ENCODE data around the gene HSD17B1.
"Not testable (repeated sequence)": the region's sequence is repeated elsewhere in the genome, so short reads cannot be mapped to it uniquely, and the experiment has no call there.

HSD17B1 gene

GRCh38 chr17:42555122-42555622 is 2.4 kb downstream of the HSD17B1 start:
- Mint-ChIP-seq H3K27me3 (no peaks in the 10 kb centered on the region), H3K4me3 (peak overlapping the region; percentile 88), H3K4me1 (peaks cover 29% of the 10 kb centered on the region), H3K27ac (ENCODE audit: low read depth) (peak overlapping the region; percentile 88), H3K36me3 (ENCODE audit: insufficient read depth) (peaks cover 6% of the 10 kb centered on the region), H3K9me3 (no peaks in the 10 kb centered on the region)
- DNase-seq (ENCODE audit: low spot score in 2 of 2): no peak
- peak; percentile 8 for ATAC-seq (replicated peaks; ENCODE audit: extremely low read depth, poor library complexity, severe bottlenecking)

- H3K4me1 Mint-ChIP-seq: peaks cover 24% of the 10 kb centered on the region
- not testable (repeated sequence) for H3K36me3 Mint-ChIP-seq (ENCODE audit: insufficient read depth); H3K9me3 Mint-ChIP-seq; H3K27me3 Mint-ChIP-seq; ATAC-seq (replicated peaks; ENCODE audit: extremely low read depth, poor library complexity, severe bottlenecking); DNase-seq (ENCODE audit: low spot score in 2 of 2)
- peak overlapping the region; percentile 88 for H3K27ac Mint-ChIP-seq (ENCODE audit: low read depth)
- H3K4me3 Mint-ChIP-seq: peak overlapping the region; percentile 88
Measured at GRCh38 chr17:42555961-42556617, 3.4 kb downstream of the HSD17B1 start.

- H3K27ac Mint-ChIP-seq (ENCODE audit: low read depth): no peak overlapping the region
- no peak overlapping the region for H3K4me3 Mint-ChIP-seq
- no peaks in the 10 kb centered on the region for H3K9me3 Mint-ChIP-seq
- peaks cover 11% of the 10 kb centered on the region for H3K36me3 Mint-ChIP-seq (ENCODE audit: insufficient read depth)
- ATAC-seq (replicated peaks; ENCODE audit: extremely low read depth, poor library complexity, severe bottlenecking): no peak
- no peak for DNase-seq (ENCODE audit: low spot score in 2 of 2)
- peaks cover 42% of the 10 kb centered on the region for H3K4me1 Mint-ChIP-seq
- H3K27me3 Mint-ChIP-seq: no peaks in the 10 kb centered on the region
Measured at GRCh38 chr17:42559075-42559474, 6.4 kb downstream of the HSD17B1 start.

GRCh38 chr17:42560246-42560645 is 7.5 kb downstream of the HSD17B1 start:
- no peak for ATAC-seq (replicated peaks; ENCODE audit: extremely low read depth, poor library complexity, severe bottlenecking)
- Mint-ChIP-seq H3K27me3 (no peaks in the 10 kb centered on the region), H3K4me3 (no peak overlapping the region), H3K9me3 (no peaks in the 10 kb centered on the region), H3K27ac (ENCODE audit: low read depth) (peak overlapping the region; percentile 44), H3K4me1 (peaks cover 31% of the 10 kb centered on the region), H3K36me3 (ENCODE audit: insufficient read depth) (peaks cover 11% of the 10 kb centered on the region)
- DNase-seq (ENCODE audit: low spot score in 2 of 2): no peak

- H3K27ac Mint-ChIP-seq (ENCODE audit: low read depth): peak within 1 kb of the TSS; percentile 96
- no peaks in the 10 kb centered on the region for H3K27me3 Mint-ChIP-seq
- ATAC-seq (replicated peaks; ENCODE audit: extremely low read depth, poor library complexity, severe bottlenecking): peak; percentile 64
- peaks cover 17% of the 10 kb centered on the region for H3K36me3 Mint-ChIP-seq (ENCODE audit: insufficient read depth)
- peak; percentile 83 to 86 for DNase-seq (ENCODE audit: low spot score in 2 of 2)
- peaks cover 34% of the 10 kb centered on the region for H3K4me1 Mint-ChIP-seq
- H3K4me3 Mint-ChIP-seq: peak within 1 kb of the TSS; percentile 89
- H3K9me3 Mint-ChIP-seq: no peaks in the 10 kb centered on the region
Measured at GRCh38 chr17:42561897-42562387, 9.2 kb downstream of the HSD17B1 start, which contains the start of gene COASY. Gene COASY (plus strand): TSS chr17:42562148. CDS start chr17:42562623, 475 bp downstream.

- peaks cover 21% of the 10 kb centered on the region for H3K36me3 Mint-ChIP-seq (ENCODE audit: insufficient read depth)
- peak overlapping the region; percentile 96 for H3K27ac Mint-ChIP-seq (ENCODE audit: low read depth)
- ATAC-seq (replicated peaks; ENCODE audit: extremely low read depth, poor library complexity, severe bottlenecking) (no peak), DNase-seq (ENCODE audit: low spot score in 2 of 2) (no peak)
- H3K27me3 Mint-ChIP-seq: no peaks in the 10 kb centered on the region
- H3K4me3 Mint-ChIP-seq: peak overlapping the region; percentile 89
- H3K4me1 Mint-ChIP-seq: peaks cover 36% of the 10 kb centered on the region
- no peaks in the 10 kb centered on the region for H3K9me3 Mint-ChIP-seq
Measured at GRCh38 chr17:42562388-42563142, 9.8 kb downstream of the HSD17B1 start.

GRCh38 chr17:42563143-42563509 is 10.4 kb downstream of the HSD17B1 start:
- ATAC-seq (replicated peaks; ENCODE audit: extremely low read depth, poor library complexity, severe bottlenecking): no peak
- Mint-ChIP-seq H3K27ac (ENCODE audit: low read depth) (peak overlapping the region; percentile 96), H3K4me1 (peaks cover 41% of the 10 kb centered on the region), H3K36me3 (ENCODE audit: insufficient read depth) (peaks cover 21% of the 10 kb centered on the region), H3K4me3 (peak overlapping the region; percentile 89), H3K27me3 (no peaks in the 10 kb centered on the region), H3K9me3 (no peaks in the 10 kb centered on the region)
- DNase-seq (ENCODE audit: low spot score in 2 of 2): no peak

- peaks cover 21% of the 10 kb centered on the region for H3K36me3 Mint-ChIP-seq (ENCODE audit: insufficient read depth)
Measured at GRCh38 chr17:42563543-42563942, 10.8 kb downstream of the HSD17B1 start.

GRCh38 chr17:42563950-42564349 is 11.2 kb downstream of the HSD17B1 start:
- Mint-ChIP-seq H3K36me3 (ENCODE audit: insufficient read depth) (peaks cover 21% of the 10 kb centered on the region), H3K9me3 (no peaks in the 10 kb centered on the region)

More at GRCh38 chr17:42563543-42563942, 10.8 kb downstream of the HSD17B1 start:
- H3K27me3 Mint-ChIP-seq: no peaks in the 10 kb centered on the region
- ATAC-seq (replicated peaks; ENCODE audit: extremely low read depth, poor library complexity, severe bottlenecking) (no peak), DNase-seq (ENCODE audit: low spot score in 2 of 2) (no peak)
- no peaks in the 10 kb centered on the region for H3K9me3 Mint-ChIP-seq
- H3K4me1 Mint-ChIP-seq: peaks cover 43% of the 10 kb centered on the region
- peak overlapping the region; percentile 96 for H3K27ac Mint-ChIP-seq (ENCODE audit: low read depth)
- H3K4me3 Mint-ChIP-seq: peak overlapping the region; percentile 89

GRCh38 chr17:42564815-42565522 is 12.2 kb downstream of the HSD17B1 start:
- ATAC-seq (replicated peaks; ENCODE audit: extremely low read depth, poor library complexity, severe bottlenecking) (no peak), DNase-seq (ENCODE audit: low spot score in 2 of 2) (no peak)
- H3K27me3 Mint-ChIP-seq: no peaks in the 10 kb centered on the region
- H3K4me3 Mint-ChIP-seq: peak overlapping the region; percentile 89
- H3K27ac Mint-ChIP-seq (ENCODE audit: low read depth): no peak overlapping the region
- H3K4me1 Mint-ChIP-seq: peaks cover 47% of the 10 kb centered on the region
- no peaks in the 10 kb centered on the region for H3K9me3 Mint-ChIP-seq
- peaks cover 27% of the 10 kb centered on the region for H3K36me3 Mint-ChIP-seq (ENCODE audit: insufficient read depth)

More at GRCh38 chr17:42563950-42564349, 11.2 kb downstream of the HSD17B1 start:
- H3K4me1 Mint-ChIP-seq: peaks cover 47% of the 10 kb centered on the region
- no peaks in the 10 kb centered on the region for H3K27me3 Mint-ChIP-seq
- H3K4me3 Mint-ChIP-seq: peak overlapping the region; percentile 89
- no peak for DNase-seq (ENCODE audit: low spot score in 2 of 2)
- no peak for ATAC-seq (replicated peaks; ENCODE audit: extremely low read depth, poor library complexity, severe bottlenecking)
- peak overlapping the region; percentile 52 for H3K27ac Mint-ChIP-seq (ENCODE audit: low read depth)

GRCh38 chr17:42565523-42566214 is 12.9 kb downstream of the HSD17B1 start:
- peaks cover 28% of the 10 kb centered on the region for H3K36me3 Mint-ChIP-seq (ENCODE audit: insufficient read depth)
- ATAC-seq (replicated peaks; ENCODE audit: extremely low read depth, poor library complexity, severe bottlenecking) (no peak), DNase-seq (ENCODE audit: low spot score in 2 of 2) (no peak)
- H3K27ac Mint-ChIP-seq (ENCODE audit: low read depth): peak overlapping the region; percentile 89
- no peaks in the 10 kb centered on the region for H3K27me3 Mint-ChIP-seq
- H3K9me3 Mint-ChIP-seq: no peaks in the 10 kb centered on the region
- peak overlapping the region; percentile 93 for H3K4me3 Mint-ChIP-seq
- H3K4me1 Mint-ChIP-seq: peaks cover 47% of the 10 kb centered on the region
